B cell (primary cell): ENCODE measurements around the gene UBXN7. TPM values are rescaled to one million over a fixed set of nuclear protein-coding genes. Genes with fewer than 3 reads are reported as not detected.

Source experiments
- ATAC-seq: fragments of 200-7000 bp; cut with Tn5 transposase; one replicate; pipeline ENCODE4 v1.10.0; 2021; ENCODE audit warnings: low read depth, mild to moderate bottlenecking, moderate number of reproducible peaks, moderate library complexity
- CTCF ChIA-PET: fragments of 350-600 bp; sonication (Branson Sonifier 250); formaldehyde crosslinking; loops from one replicate; lab custom pipeline; 2021; ENCODE audit warnings: antibody characterized with exemption, inconsistent platforms; lab: Charles Lee
- POLR2A ChIA-PET: fragments of 350-600 bp; sonication (Branson Sonifier 250); formaldehyde crosslinking; loops from one replicate; lab custom pipeline; 2021; ENCODE audit warnings: antibody characterized with exemption; lab: Charles Lee
- DNase-seq: peaks from one replicate; pipeline ENCODE4 v3.0.0; 2013
- H2AFZ ChIP-seq: 2 replicates; pipeline ENCODE4 v1.6.1; 2012; ENCODE audit warnings: mild to moderate bottlenecking, low read depth, low read length; ENCODE audit not compliant: insufficient read depth, poor library complexity, severe bottlenecking
- H3K27ac ChIP-seq, 2 donors: 1 replicate in 1 of 2; 2 replicates in 1 of 2; pipeline ENCODE4 v1.5.1; 2012 to 2013; ENCODE audit warnings: low read length in 2 of 2, mild to moderate bottlenecking in 2 of 2, moderate library complexity in 1 of 2
- H3K27me3 ChIP-seq, 4 experiments: fragments of 200-600 bp in 1 of 4; sonication (generic) in 1 of 4; replicated peaks in 1 of 4; 1 replicate in 2 of 4; 2 replicates in 2 of 4; pipeline versions ENCODE4 v1.6.1 to v1.7.0; 2013 to 2016; ENCODE audit warnings: low read length in 3 of 4, mild to moderate bottlenecking in 2 of 4, mixed read lengths in 1 of 4, moderate library complexity in 1 of 4; ENCODE audit not compliant: insufficient read depth in 4 of 4, control insufficient read depth in 3 of 4; ENCODE audit errors: control extremely low read depth in 1 of 4
- H3K36me3 ChIP-seq, 2 experiments: replicated peaks in 1 of 2; 1 replicate in 1 of 2; 2 replicates in 1 of 2; pipeline versions ENCODE4 v1.6.1 to v1.7.1; 2013; ENCODE audit warnings: low read length in 1 of 2; ENCODE audit not compliant: insufficient read depth in 2 of 2, control insufficient read depth in 1 of 2; ENCODE audit errors: control extremely low read depth in 1 of 2, extremely low read depth in 1 of 2
- H3K4me1 ChIP-seq, 2 donors: fragments of 200-600 bp in 1 of 2; sonication (generic) in 1 of 2; 1 replicate in 1 of 2; 2 replicates in 1 of 2; pipeline versions ENCODE4 v1.5.1 to v1.6.1; 2013 to 2017; ENCODE audit warnings: low read length in 2 of 2; ENCODE audit not compliant: control insufficient read depth in 2 of 2, insufficient read depth in 2 of 2
- H3K4me2 ChIP-seq: replicated peaks from 2 replicates; pipeline ENCODE3; 2012; ENCODE audit warnings: mild to moderate bottlenecking, low read depth, low read length; ENCODE audit not compliant: poor library complexity, severe bottlenecking
- H3K4me3 ChIP-seq, 5 experiments: fragments of 200-600 bp in 1 of 5; sonication (generic) in 1 of 5; 1 replicate in 3 of 5; 2 replicates in 2 of 5; pipeline versions ENCODE4 v1.5.1 to v1.7.0; 2011 to 2016; ENCODE audit warnings: low read length in 4 of 5, mild to moderate bottlenecking in 4 of 5, low read depth in 2 of 5, control low read depth in 1 of 5, moderate library complexity in 1 of 5; ENCODE audit not compliant: insufficient read depth in 1 of 5; ENCODE audit errors: control extremely low read depth in 1 of 5, extremely low read depth in 1 of 5
- H3K79me2 ChIP-seq: fragments of 200-600 bp; sonication (generic); one replicate; pipeline ENCODE4 v1.6.0; 2016; ENCODE audit warnings: low read length; ENCODE audit not compliant: control insufficient read depth, insufficient read depth
- H3K9ac ChIP-seq: fragments of 200-600 bp; sonication (generic); 2 replicates; pipeline ENCODE4 v1.6.1; 2017; ENCODE audit warnings: mild to moderate bottlenecking, low read length, moderate library complexity
- H3K9me3 ChIP-seq, 3 donors: one replicate each; pipeline versions ENCODE4 v1.6.1 to v1.7.1; 2013; ENCODE audit warnings: low read length in 2 of 3; ENCODE audit not compliant: control insufficient read depth in 2 of 3, insufficient read depth in 1 of 3; ENCODE audit errors: control extremely low read depth in 1 of 3
- H4K20me1 ChIP-seq: 2 replicates; pipeline ENCODE4 v1.6.0; 2012; ENCODE audit warnings: mild to moderate bottlenecking, low read length; ENCODE audit not compliant: insufficient read depth, control insufficient read depth, poor library complexity, severe bottlenecking
- H3K27ac Mint-ChIP-seq: one replicate; pipeline ENCODE4 v1.8.0; 2021; ENCODE audit warnings: mixed read lengths
- H3K27me3 Mint-ChIP-seq: one replicate; pipeline ENCODE4 v1.8.0; 2021; ENCODE audit warnings: mixed read lengths
- H3K4me1 Mint-ChIP-seq: one replicate; pipeline ENCODE4 v1.8.0; 2021; ENCODE audit warnings: mixed read lengths
- H3K4me3 Mint-ChIP-seq: one replicate; pipeline ENCODE4 v1.8.0; 2021; ENCODE audit warnings: mixed read lengths
- H3K9me3 Mint-ChIP-seq: one replicate; pipeline ENCODE4 v1.8.0; 2022; ENCODE audit warnings: mixed read lengths; ENCODE audit not compliant: insufficient read depth
- CTCF ChIP-seq: fragments of 200-600 bp; IDR thresholded peaks from one replicate; pipeline ENCODE4 v1.8.0; 2022; ENCODE audit warnings: antibody characterized with exemption, mild to moderate bottlenecking
- EZH2 ChIP-seq: IDR thresholded peaks from 2 replicates; pipeline ENCODE4 v1.6.1; 2012; ENCODE audit warnings: borderline replicate concordance, low read depth, mild to moderate bottlenecking, moderate library complexity, low read length; ENCODE audit not compliant: insufficient read depth, poor library complexity, severe bottlenecking
- WGBS: methylation state at CpG from one replicate; pipeline ENCODE4 v1.1.5; 2013; ENCODE audit warnings: missing lambda C conversion rate; ENCODE audit not compliant: insufficient coverage; 5-methylcytosine and 5-hydroxymethylcytosine counted together
- intact Hi-C: fragments of 100-400 bp; cut with micrococcal nuclease; formaldehyde crosslinking; loops from one replicate; pipeline ENCODE4 v1.10.0; 2022
- polyA plus RNA-seq: library from polyadenylated mRNA; depleted of rRNA; stranded (reverse); fragments of >200 nt; gene quantifications from 2 replicates; pipeline ENCODE4 v1.2.3, GENCODE V29; 2012
- total RNA-seq, 2 donors: library from RNA; stranded (reverse); fragments of 120-200 nt in 1 of 2; gene quantifications; 1 replicate in 1 of 2; 2 replicates in 1 of 2; pipeline versions ENCODE4 v1.2.3 to v1.2.4, GENCODE V29; 2013 to 2022

UBXN7 gene
- total and polyA plus RNA-seq, 2 donors (not counting 1 experiment from before 2014, with no cell fraction given): 7.4 to 107 TPM

DNA sequence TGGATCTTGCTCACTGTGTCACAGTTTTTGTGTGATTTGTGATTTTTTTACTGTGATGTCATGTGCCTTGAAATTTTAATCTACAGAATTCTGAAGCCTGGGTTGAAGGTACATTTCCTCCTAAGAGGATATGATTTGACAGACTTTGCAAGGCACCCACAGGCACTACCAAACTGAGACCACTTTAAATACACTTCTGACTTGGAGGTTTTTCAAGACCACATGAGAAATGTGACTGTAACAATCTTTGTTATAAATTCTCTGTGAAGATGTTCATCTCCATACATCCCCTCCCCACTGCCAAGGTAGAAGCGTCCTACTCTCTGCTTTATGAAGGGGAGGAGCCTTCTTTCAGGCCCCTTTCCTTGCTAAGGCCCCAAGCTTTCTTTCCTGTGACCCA is 22.8 kb downstream of the UBXN7 start:
- Mint-ChIP-seq H3K4me3 (no peak overlapping the region), H3K27me3 (no peaks in the 10 kb centered on the region), H3K4me1 (peaks cover 34% of the 10 kb centered on the region), H3K9me3 (peaks cover 8% of the 10 kb centered on the region), H3K27ac (no peak overlapping the region)
- Histone ChIP-seq H3K4me3 (no peak overlapping the region), H2AFZ (no peak overlapping the region), H3K4me2 (no peak overlapping the region), H3K79me2 (peaks cover 92% of the 10 kb centered on the region), H3K9ac (no peak overlapping the region), H3K27me3 (no peaks in the 10 kb centered on the region), H3K9me3 (peaks cover 0 to 4% (median 4%) of the 10 kb centered on the region in 3 donors), H3K36me3 (peaks cover 6 to 17% of the 10 kb centered on the region in 2 experiments), H4K20me1 (peaks cover 77% of the 10 kb centered on the region), H3K4me1 (peaks cover 11 to 15% of the 10 kb centered on the region in 2 donors), H3K27ac (no peak overlapping the region)
- intact Hi-C loops: no loop called here
- WGBS: no CpG with 5 or more reads among the region's 1 CpG
- ATAC-seq (no peak), DNase-seq (no peak)
- POLR2A ChIA-PET: interaction anchor here (0.6 kb wide), 1 partner anchor 98 kb away, joined by 3 read pairs; no protein-coding TSS in a partner anchor
- CTCF ChIA-PET: no interaction called here
- TF ChIP-seq CTCF (no peak), EZH2 (no peak)

DNA sequence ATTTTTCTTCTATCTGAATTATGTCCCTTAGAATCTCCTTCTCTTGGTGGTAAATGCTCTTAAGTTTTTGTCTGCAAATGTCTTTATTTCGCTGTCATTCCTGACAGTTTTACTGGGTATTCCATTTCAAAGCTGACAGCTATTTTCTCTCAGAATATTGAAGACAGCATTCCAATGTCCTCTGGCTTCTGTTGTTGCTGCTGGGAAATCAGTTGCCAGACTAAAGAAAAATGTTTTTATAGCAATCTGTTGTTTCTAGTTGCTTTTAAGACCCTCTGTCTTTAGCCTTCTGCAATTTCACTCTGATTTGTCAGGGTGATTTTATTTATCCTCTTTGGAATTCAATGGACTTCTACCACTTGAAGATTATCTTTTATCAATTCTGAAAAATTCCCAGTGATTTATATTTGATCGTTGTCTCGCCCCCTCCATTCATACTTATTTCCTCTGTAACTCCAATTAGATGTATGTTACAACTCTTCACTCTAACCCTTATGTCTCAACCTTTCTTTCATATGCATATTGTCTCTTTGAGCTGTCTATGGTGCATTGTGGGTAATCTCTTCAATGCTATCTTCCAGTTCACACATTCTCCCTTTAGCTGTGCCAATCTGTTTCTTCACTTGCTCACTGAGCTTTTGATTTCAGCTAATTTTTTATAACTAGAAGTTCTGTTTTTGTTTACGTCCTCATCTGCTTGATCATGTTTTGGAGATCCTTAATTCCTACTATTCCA is 23.5 kb downstream of the UBXN7 start:
- no peak overlapping the region for H3K27ac Mint-ChIP-seq
- no peak overlapping the region for H3K9ac ChIP-seq
- peaks cover 85% of the 10 kb centered on the region for H3K79me2 ChIP-seq
- no peaks in the 10 kb centered on the region for H3K27me3 Mint-ChIP-seq
- peaks cover 31% of the 10 kb centered on the region for H3K4me1 Mint-ChIP-seq
- intact Hi-C loops: no loop called here
- H2AFZ ChIP-seq: no peak overlapping the region
- no peak overlapping the region for H3K4me2 ChIP-seq
- POLR2A ChIA-PET: no interaction called here
- H3K27ac ChIP-seq: no peak overlapping the region
- DNase-seq (no peak), ATAC-seq (no peak)
- H3K4me3 ChIP-seq: no peak overlapping the region
- peaks cover 0 to 4% (median 4%) of the 10 kb centered on the region in 3 donors for H3K9me3 ChIP-seq
- peaks cover 8% of the 10 kb centered on the region for H3K9me3 Mint-ChIP-seq
- no peaks in the 10 kb centered on the region for H3K27me3 ChIP-seq
- H3K4me3 Mint-ChIP-seq: no peak overlapping the region
- 100% methylated on average over 2 of the region's 4 CpGs for WGBS
- peaks cover 73% of the 10 kb centered on the region for H4K20me1 ChIP-seq
- peaks cover 6 to 19% of the 10 kb centered on the region in 2 experiments for H3K36me3 ChIP-seq
- TF ChIP-seq CTCF (no peak), EZH2 (no peak)
- H3K4me1 ChIP-seq: peaks cover 11 to 15% of the 10 kb centered on the region in 2 donors
- CTCF ChIA-PET: interaction anchor here (0.7 kb wide), 1 partner anchor 20 kb away, joined by 4 read pairs; no protein-coding TSS in a partner anchor
